SK-N-MC (cell line): Measurements from ENCODE around the gene TAGLN.

Experiments used
- DNase-seq: peaks from one replicate; pipeline ENCODE4 v3.0.0-alpha.2; 2011; ENCODE audit warnings: low read depth, low spot score
- H3K27ac ChIP-seq: fragments of 200-600 bp; sonication (generic); 2 replicates; pipeline ENCODE4 v1.5.1; 2016; ENCODE audit warnings: mixed run types
- H3K36me3 ChIP-seq: fragments of 200-600 bp; sonication (generic); 2 replicates; pipeline ENCODE4 v1.6.1; 2017; ENCODE audit warnings: antibody characterized with exemption, low read length, mixed read lengths; ENCODE audit not compliant: insufficient read depth
- H3K4me3 ChIP-seq: fragments of 200-600 bp; sonication (generic); 2 replicates; pipeline ENCODE4 v1.5.1; 2016
- H3K9ac ChIP-seq: fragments of 200-600 bp; sonication (generic); 2 replicates; pipeline ENCODE4 v1.8.0; 2017; ENCODE audit warnings: mixed run types, mixed read lengths; ENCODE audit not compliant: insufficient read length
- H3K9me3 ChIP-seq: fragments of 200-600 bp; sonication (generic); 2 replicates; pipeline ENCODE4 v1.6.1; 2017; ENCODE audit warnings: low read depth, mild to moderate bottlenecking, antibody characterized with exemption, low read length, moderate library complexity, mixed read lengths
- EZH2 ChIP-seq: fragments of 200-600 bp; sonication (generic); IDR thresholded peaks from one replicate; pipeline ENCODE4 v1.6.1; 2017; ENCODE audit warnings: antibody characterized with exemption
- FOXP2 ChIP-seq: optimal IDR thresholded peaks from 2 replicates; pipeline ENCODE3; 2011; ENCODE audit warnings: mild to moderate bottlenecking, moderate library complexity; ENCODE audit not compliant: insufficient read depth; ENCODE audit errors: extremely low read length, control extremely low read depth
- POLR2AphosphoS5 ChIP-seq: IDR thresholded peaks from 2 replicates; pipeline ENCODE4 v1.6.1; 2012; ENCODE audit warnings: mild to moderate bottlenecking, low read depth, low read length, borderline replicate concordance

Gene TAGLN

DNA sequence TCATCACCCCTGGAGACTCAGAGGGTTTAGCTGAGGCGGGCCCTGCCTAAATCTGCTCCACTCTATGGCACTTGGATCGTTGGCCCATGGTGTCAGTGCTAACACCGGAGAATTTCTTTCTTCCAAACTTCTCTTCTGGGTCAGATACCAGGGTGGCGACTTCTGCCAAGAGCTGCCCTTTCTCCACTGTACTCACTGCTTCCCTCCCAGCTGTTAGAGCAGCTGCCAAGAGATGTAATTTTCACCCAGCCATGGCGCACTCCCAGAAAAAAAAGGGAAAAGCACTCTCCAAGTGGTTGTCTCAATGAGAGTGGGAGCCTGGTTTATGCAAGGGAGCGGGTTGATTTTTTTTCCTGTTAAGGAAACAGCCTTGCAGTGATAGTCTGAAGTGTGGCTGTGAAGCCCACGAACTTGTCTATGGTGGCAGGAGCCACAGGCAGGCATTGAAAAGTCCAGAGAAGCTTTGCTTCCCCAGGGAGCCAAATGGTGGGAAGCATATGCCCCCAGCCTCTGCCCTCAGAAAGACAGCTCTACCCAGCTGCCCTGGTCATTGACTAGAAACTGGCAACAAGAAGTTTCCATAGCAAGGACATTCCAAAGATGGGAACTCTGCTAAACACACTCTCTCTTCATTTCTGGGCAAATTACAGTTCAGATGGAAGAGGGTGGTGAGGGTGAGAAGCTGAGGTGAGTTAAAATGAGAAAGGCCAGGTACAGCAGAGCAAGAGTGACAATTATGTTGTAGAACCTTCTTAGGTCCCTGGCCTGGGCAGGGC is 22.0 kb downstream of the TAGLN start:
- Histone ChIP-seq H3K4me3 (no peak overlapping the region), H3K27ac (no peak overlapping the region), H3K36me3 (0 out of 2 replicates have a peak, but pooled peaks cover 3% of the 10 kb centered on the region), H3K9me3 (no peaks in the 10 kb centered on the region), H3K9ac (no peak overlapping the region)
- DNase-seq = no peak
- no peak for TF ChIP-seq FOXP2
- no peak for TF ChIP-seq POLR2AphosphoS5
- no peak for TF ChIP-seq EZH2

- no peak for DNase-seq
- H3K9me3 ChIP-seq = no peaks in the 10 kb centered on the region
- no peak overlapping the region for H3K27ac ChIP-seq
- peaks cover 4% of the 10 kb centered on the region; the same call in 1 of the 2 replicates for H3K36me3 ChIP-seq
- no peak overlapping the region for H3K9ac ChIP-seq
- no peak overlapping the region for H3K4me3 ChIP-seq
- TF ChIP-seq EZH2 = no peak
- TF ChIP-seq FOXP2 = no peak
- no peak for TF ChIP-seq POLR2AphosphoS5
Measured at GRCh38 chr11:117221775-117222517, 22.8 kb downstream of the TAGLN start.

- TF ChIP-seq FOXP2 (no peak), EZH2 (no peak), POLR2AphosphoS5 (no peak)
- no peak overlapping the region for H3K27ac ChIP-seq
- no peak for DNase-seq
- H3K9me3 ChIP-seq = no peaks in the 10 kb centered on the region
- no peak overlapping the region for H3K4me3 ChIP-seq
- H3K9ac ChIP-seq = no peak overlapping the region
- H3K36me3 ChIP-seq = peaks cover 6% of the 10 kb centered on the region; the same call in 1 of the 2 replicates
Measured at GRCh38 chr11:117222991-117223740, 24.0 kb downstream of the TAGLN start.

- Histone ChIP-seq H3K27ac (no peak overlapping the region), H3K36me3 (peaks cover 3% of the 10 kb centered on the region; the same call in 1 of the 2 replicates), H3K9ac (no peak overlapping the region), H3K9me3 (no peaks in the 10 kb centered on the region), H3K4me3 (no peak overlapping the region)
- TF ChIP-seq EZH2 (no peak), POLR2AphosphoS5 (no peak)
- DNase-seq = no peak
Measured at GRCh38 chr11:117223741-117224689, 24.8 kb downstream of the TAGLN start.

GRCh38 chr11:117225553-117226170 is 26.5 kb downstream of the TAGLN start:
- no peak overlapping the region for H3K4me3 ChIP-seq
- no peak for DNase-seq
- no peak overlapping the region for H3K9ac ChIP-seq
- H3K36me3 ChIP-seq = peaks cover 3% of the 10 kb centered on the region; the same call in 1 of the 2 replicates
- TF ChIP-seq FOXP2 (no peak), EZH2 (no peak), POLR2AphosphoS5 (no peak)
- H3K27ac ChIP-seq = no peak overlapping the region
- no peaks in the 10 kb centered on the region for H3K9me3 ChIP-seq

- no peaks in the 10 kb centered on the region for H3K9me3 ChIP-seq
- peak; percentile 45 for DNase-seq
- no peak overlapping the region for H3K4me3 ChIP-seq
- H3K27ac ChIP-seq = no peak overlapping the region
- no peak overlapping the region for H3K9ac ChIP-seq
- peaks cover 3% of the 10 kb centered on the region; the same call in 1 of the 2 replicates for H3K36me3 ChIP-seq
- TF ChIP-seq EZH2 (no peak), FOXP2 (no peak), POLR2AphosphoS5 (no peak)
Measured at GRCh38 chr11:117226388-117227385, 27.5 kb downstream of the TAGLN start.

- Histone ChIP-seq H3K4me3 (no peak overlapping the region), H3K27ac (no peak overlapping the region), H3K9ac (no peak overlapping the region), H3K9me3 (no peaks in the 10 kb centered on the region), H3K36me3 (peaks cover 3% of the 10 kb centered on the region; the same call in 1 of the 2 replicates)
- TF ChIP-seq POLR2AphosphoS5 (no peak), FOXP2 (no peak), EZH2 (no peak)
- DNase-seq = no peak
Measured at GRCh38 chr11:117228091-117228490, 28.9 kb downstream of the TAGLN start.
